Stimulated activated CD4-positive, alpha-beta T cell treated with anti-CD3 and anti-CD28 coated beads, Interleukin-4, amount 100 ng/mL, for 24 hours (primary cell): Measurements from ENCODE around the gene CDC40.
"Not testable (repeated sequence)": the region's sequence is repeated elsewhere in the genome, so short reads cannot be mapped to it uniquely, and the experiment has no call there.

ENCODE experiments used
- DNase-seq: peaks from one replicate; pipeline ENCODE4 v3.0.0-alpha.2; 2020

CDC40 gene

GRCh38 chr6:110272781-110273180 lies 92.6 kb downstream of the CDC40 start:
- not testable (repeated sequence) for DNase-seq

GRCh38 chr6:110277100-110277665 lies 97.0 kb downstream of the CDC40 start:
- DNase-seq, result no peak
